Measurements from ENCODE around the gene PI4KA. TPM values are rescaled to one million over a fixed set of nuclear protein-coding genes. Genes with fewer than 3 reads are reported as not detected.
"Not testable (repeated sequence)": the region's sequence is repeated elsewhere in the genome, so short reads cannot be mapped to it uniquely, and the experiment has no call there.

PI4KA gene
- total and polyA plus RNA-seq, 2 of the 13 experiments (the other 11 are each of a cell fraction or from before 2014, with no cell fraction given) = 27.4 to 56.4 TPM

- H3K27ac ChIP-seq (ENCODE audit: extremely low read length, insufficient read depth, low read length); ATAC-seq; H3K27me3 ChIP-seq (ENCODE audit: control insufficient read depth in 1 of 2, insufficient read depth in 2 of 2, low read length in 2 of 2); BruUV-seq (replicated peaks); H3K9ac ChIP-seq (ENCODE audit: insufficient read depth, low read depth, low read length); POLR2A ChIA-PET; H2AFZ ChIP-seq (ENCODE audit: low read length); H3K4me2 ChIP-seq (ENCODE audit: low read depth, low read length); H3K4me3 ChIP-seq (replicated peaks in 1 of 3; ENCODE audit: insufficient read depth in 1 of 3, low read depth in 2 of 3, low read length in 3 of 3); H4K20me1 ChIP-seq (ENCODE audit: insufficient read depth, low read length); intact Hi-C loops (cut with micrococcal nuclease; ENCODE audit: unreplicated experiment); FAIRE-seq; CTCF ChIA-PET (ENCODE audit: low intra/inter-chr PET ratio, low total read pairs); H3K79me2 ChIP-seq (ENCODE audit: insufficient read depth, low read length); H3K36me3 ChIP-seq (replicated peaks in 1 of 2; ENCODE audit: control insufficient read depth in 1 of 2, insufficient read depth in 2 of 2, low read length in 2 of 2); DNase-seq (ENCODE audit: low spot score); H3K4me1 ChIP-seq (ENCODE audit: insufficient read depth, low read length); H3K9me3 ChIP-seq (ENCODE audit: low read length): not testable (repeated sequence)
- WGBS (ENCODE audit: low lambda C conversion rate) = no CpG with 5 or more reads among the region's 12 CpGs
- in situ Hi-C loops (cut with HindIII; ENCODE audit: extremely low pct_ligation_motif_present, low pct_unique_long_range_greater_than_20kb) = loop anchor here (10.0 kb wide), 1 partner anchor 80 kb away; no protein-coding TSS in a partner anchor
Measured at GRCh38 chr22:20695205-20695604, 163.4 kb downstream of the PI4KA start.

- intact Hi-C loops (cut with micrococcal nuclease; ENCODE audit: unreplicated experiment); H3K36me3 ChIP-seq (replicated peaks in 1 of 2; ENCODE audit: control insufficient read depth in 1 of 2, insufficient read depth in 2 of 2, low read length in 2 of 2); BruUV-seq (replicated peaks); ATAC-seq; H3K27ac ChIP-seq (ENCODE audit: extremely low read length, insufficient read depth, low read length); POLR2A ChIA-PET; H2AFZ ChIP-seq (ENCODE audit: low read length); H3K4me1 ChIP-seq (ENCODE audit: insufficient read depth, low read length); DNase-seq (ENCODE audit: low spot score); H3K79me2 ChIP-seq (ENCODE audit: insufficient read depth, low read length); H3K4me2 ChIP-seq (ENCODE audit: low read depth, low read length); H3K9ac ChIP-seq (ENCODE audit: insufficient read depth, low read depth, low read length); H3K4me3 ChIP-seq (replicated peaks in 1 of 3; ENCODE audit: insufficient read depth in 1 of 3, low read depth in 2 of 3, low read length in 3 of 3); H3K9me3 ChIP-seq (ENCODE audit: low read length); H3K27me3 ChIP-seq (ENCODE audit: control insufficient read depth in 1 of 2, insufficient read depth in 2 of 2, low read length in 2 of 2); H4K20me1 ChIP-seq (ENCODE audit: insufficient read depth, low read length); CTCF ChIA-PET (ENCODE audit: low intra/inter-chr PET ratio, low total read pairs); FAIRE-seq: not testable (repeated sequence)
- no CpG with 5 or more reads among the region's 14 CpGs for WGBS (ENCODE audit: low lambda C conversion rate)
- in situ Hi-C loops (cut with HindIII; ENCODE audit: extremely low pct_ligation_motif_present, low pct_unique_long_range_greater_than_20kb) = loop anchor here (10.0 kb wide), 1 partner anchor 79 kb away; no protein-coding TSS in a partner anchor
Measured at GRCh38 chr22:20694256-20694655, 164.4 kb downstream of the PI4KA start.

GRCh38 chr22:20692926-20693325, 165.7 kb downstream of the PI4KA start:
- FAIRE-seq; H4K20me1 ChIP-seq (ENCODE audit: insufficient read depth, low read length); H3K9ac ChIP-seq (ENCODE audit: insufficient read depth, low read depth, low read length); H3K27me3 ChIP-seq (ENCODE audit: control insufficient read depth in 1 of 2, insufficient read depth in 2 of 2, low read length in 2 of 2); DNase-seq (ENCODE audit: low spot score); H2AFZ ChIP-seq (ENCODE audit: low read length); H3K9me3 ChIP-seq (ENCODE audit: low read length); H3K79me2 ChIP-seq (ENCODE audit: insufficient read depth, low read length); POLR2A ChIA-PET; CTCF ChIA-PET (ENCODE audit: low intra/inter-chr PET ratio, low total read pairs); H3K4me2 ChIP-seq (ENCODE audit: low read depth, low read length); intact Hi-C loops (cut with micrococcal nuclease; ENCODE audit: unreplicated experiment); BruUV-seq (replicated peaks); ATAC-seq; H3K4me3 ChIP-seq (replicated peaks in 1 of 3; ENCODE audit: insufficient read depth in 1 of 3, low read depth in 2 of 3, low read length in 3 of 3); H3K4me1 ChIP-seq (ENCODE audit: insufficient read depth, low read length); H3K36me3 ChIP-seq (replicated peaks in 1 of 2; ENCODE audit: control insufficient read depth in 1 of 2, insufficient read depth in 2 of 2, low read length in 2 of 2); H3K27ac ChIP-seq (ENCODE audit: extremely low read length, insufficient read depth, low read length): not testable (repeated sequence)
- in situ Hi-C loops (cut with HindIII; ENCODE audit: extremely low pct_ligation_motif_present, low pct_unique_long_range_greater_than_20kb) = loop anchor here (10.0 kb wide), 1 partner anchor 78 kb away; no protein-coding TSS in a partner anchor
- 22% methylated on average over 7 of the region's 7 CpGs for WGBS (ENCODE audit: low lambda C conversion rate)

- H3K79me2 ChIP-seq (ENCODE audit: insufficient read depth, low read length); H3K36me3 ChIP-seq (replicated peaks in 1 of 2; ENCODE audit: control insufficient read depth in 1 of 2, insufficient read depth in 2 of 2, low read length in 2 of 2); FAIRE-seq; H3K9ac ChIP-seq (ENCODE audit: insufficient read depth, low read depth, low read length); BruUV-seq (replicated peaks); DNase-seq (ENCODE audit: low spot score); CTCF ChIA-PET (ENCODE audit: low intra/inter-chr PET ratio, low total read pairs); H3K27me3 ChIP-seq (ENCODE audit: control insufficient read depth in 1 of 2, insufficient read depth in 2 of 2, low read length in 2 of 2); H2AFZ ChIP-seq (ENCODE audit: low read length); H3K4me3 ChIP-seq (replicated peaks in 1 of 3; ENCODE audit: insufficient read depth in 1 of 3, low read depth in 2 of 3, low read length in 3 of 3); H3K4me1 ChIP-seq (ENCODE audit: insufficient read depth, low read length); H3K27ac ChIP-seq (ENCODE audit: extremely low read length, insufficient read depth, low read length); H4K20me1 ChIP-seq (ENCODE audit: insufficient read depth, low read length); ATAC-seq; H3K4me2 ChIP-seq (ENCODE audit: low read depth, low read length); H3K9me3 ChIP-seq (ENCODE audit: low read length); intact Hi-C loops (cut with micrococcal nuclease; ENCODE audit: unreplicated experiment); POLR2A ChIA-PET: not testable (repeated sequence)
- in situ Hi-C loops (cut with HindIII; ENCODE audit: extremely low pct_ligation_motif_present, low pct_unique_long_range_greater_than_20kb) = loop anchor here (10.0 kb wide), 1 partner anchor 76 kb away; no protein-coding TSS in a partner anchor
- WGBS (ENCODE audit: low lambda C conversion rate) = 40% methylated on average over 4 of the region's 15 CpGs
Measured at GRCh38 chr22:20690586-20691317, 167.9 kb downstream of the PI4KA start.

Data from HepG2 (cell line).